Measurements from ENCODE around the gene TOX2.

TOX2 gene

GRCh38 chr20:44095831-44096230 is 181.2 kb downstream of the TOX2 start:
- H3K36me3 ChIP-seq (ENCODE audit: control insufficient read depth, insufficient read depth, low read length, severe bottlenecking): no peaks in the 10 kb centered on the region
- H3K9ac ChIP-seq (ENCODE audit: low read length): no peak overlapping the region
- no peak overlapping the region for H3K4me3 ChIP-seq (ENCODE audit: low read length)
- DNase-seq (ENCODE audit: low read depth): no peak
- H3K27me3 ChIP-seq (replicated peaks; ENCODE audit: control insufficient read depth, insufficient read depth, low read length): peaks cover 18% of the 10 kb centered on the region
- no peaks in the 10 kb centered on the region for H3K9me3 ChIP-seq (ENCODE audit: control insufficient read depth, low read length)
- H3K4me1 ChIP-seq (ENCODE audit: control insufficient read depth, insufficient read depth, low read length): no peaks in the 10 kb centered on the region

- no peak for DNase-seq (ENCODE audit: low read depth)
Observed at GRCh38 chr20:44097521-44098255, 183.0 kb downstream of the TOX2 start.

GRCh38 chr20:44098256-44098630 is 183.6 kb downstream of the TOX2 start:
- no peak overlapping the region for H3K9ac ChIP-seq (ENCODE audit: low read length)
- no peaks in the 10 kb centered on the region for H3K36me3 ChIP-seq (ENCODE audit: control insufficient read depth, insufficient read depth, low read length, severe bottlenecking)
- peaks cover 21% of the 10 kb centered on the region for H3K27me3 ChIP-seq (replicated peaks; ENCODE audit: control insufficient read depth, insufficient read depth, low read length)
- no peaks in the 10 kb centered on the region for H3K4me1 ChIP-seq (ENCODE audit: control insufficient read depth, insufficient read depth, low read length)
- peaks cover 17% of the 10 kb centered on the region for H3K9me3 ChIP-seq (ENCODE audit: control insufficient read depth, low read length)
- no peak overlapping the region for H3K4me3 ChIP-seq (ENCODE audit: low read length)
- no peak for DNase-seq (ENCODE audit: low read depth)

More at GRCh38 chr20:44097521-44098255, 183.0 kb downstream of the TOX2 start:
- H3K27me3 ChIP-seq (replicated peaks; ENCODE audit: control insufficient read depth, insufficient read depth, low read length): peaks cover 20% of the 10 kb centered on the region
- no peak overlapping the region for H3K9ac ChIP-seq (ENCODE audit: low read length)
- no peak overlapping the region for H3K4me3 ChIP-seq (ENCODE audit: low read length)
- H3K4me1 ChIP-seq (ENCODE audit: control insufficient read depth, insufficient read depth, low read length): no peaks in the 10 kb centered on the region
- H3K9me3 ChIP-seq (ENCODE audit: control insufficient read depth, low read length): peaks cover 12% of the 10 kb centered on the region
- H3K36me3 ChIP-seq (ENCODE audit: control insufficient read depth, insufficient read depth, low read length, severe bottlenecking): no peaks in the 10 kb centered on the region

- Histone ChIP-seq H3K9ac (ENCODE audit: low read length) (no peak overlapping the region), H3K4me3 (ENCODE audit: low read length) (no peak overlapping the region), H3K9me3 (ENCODE audit: control insufficient read depth, low read length) (peaks cover 21% of the 10 kb centered on the region), H3K36me3 (ENCODE audit: control insufficient read depth, insufficient read depth, low read length, severe bottlenecking) (no peaks in the 10 kb centered on the region), H3K27me3 (replicated peaks; ENCODE audit: control insufficient read depth, insufficient read depth, low read length) (peaks cover 22% of the 10 kb centered on the region), H3K4me1 (ENCODE audit: control insufficient read depth, insufficient read depth, low read length) (no peaks in the 10 kb centered on the region)
- no peak for DNase-seq (ENCODE audit: low read depth)
Observed at GRCh38 chr20:44098657-44099056, 184.0 kb downstream of the TOX2 start.

GRCh38 chr20:44099832-44100231 is 185.2 kb downstream of the TOX2 start:
- Histone ChIP-seq H3K36me3 (ENCODE audit: control insufficient read depth, insufficient read depth, low read length, severe bottlenecking) (no peaks in the 10 kb centered on the region), H3K9me3 (ENCODE audit: control insufficient read depth, low read length) (peaks cover 24% of the 10 kb centered on the region), H3K27me3 (replicated peaks; ENCODE audit: control insufficient read depth, insufficient read depth, low read length) (peaks cover 34% of the 10 kb centered on the region), H3K4me1 (ENCODE audit: control insufficient read depth, insufficient read depth, low read length) (no peaks in the 10 kb centered on the region), H3K9ac (ENCODE audit: low read length) (no peak overlapping the region), H3K4me3 (ENCODE audit: low read length) (no peak overlapping the region)
- DNase-seq (ENCODE audit: low read depth): no peak

GRCh38 chr20:44102582-44102981 is 187.9 kb downstream of the TOX2 start:
- peaks cover 55% of the 10 kb centered on the region for H3K27me3 ChIP-seq (replicated peaks; ENCODE audit: control insufficient read depth, insufficient read depth, low read length)
- no peak for DNase-seq (ENCODE audit: low read depth)
- H3K4me1 ChIP-seq (ENCODE audit: control insufficient read depth, insufficient read depth, low read length): no peaks in the 10 kb centered on the region
- peaks cover 27% of the 10 kb centered on the region for H3K9me3 ChIP-seq (ENCODE audit: control insufficient read depth, low read length)
- H3K9ac ChIP-seq (ENCODE audit: low read length): no peak overlapping the region
- no peaks in the 10 kb centered on the region for H3K36me3 ChIP-seq (ENCODE audit: control insufficient read depth, insufficient read depth, low read length, severe bottlenecking)
- no peak overlapping the region for H3K4me3 ChIP-seq (ENCODE audit: low read length)

GRCh38 chr20:44104798-44105517 is 190.3 kb downstream of the TOX2 start:
- H3K4me1 ChIP-seq (ENCODE audit: control insufficient read depth, insufficient read depth, low read length): no peaks in the 10 kb centered on the region
- DNase-seq (ENCODE audit: low read depth): peak; percentile 65
- peaks cover 78% of the 10 kb centered on the region for H3K27me3 ChIP-seq (replicated peaks; ENCODE audit: control insufficient read depth, insufficient read depth, low read length)
- H3K9ac ChIP-seq (ENCODE audit: low read length): no peak overlapping the region
- H3K9me3 ChIP-seq (ENCODE audit: control insufficient read depth, low read length): peaks cover 35% of the 10 kb centered on the region
- no peaks in the 10 kb centered on the region for H3K36me3 ChIP-seq (ENCODE audit: control insufficient read depth, insufficient read depth, low read length, severe bottlenecking)
- H3K4me3 ChIP-seq (ENCODE audit: low read length): no peak overlapping the region

GRCh38 chr20:44106615-44107014 is 192.0 kb downstream of the TOX2 start:
- H3K4me1 ChIP-seq (ENCODE audit: control insufficient read depth, insufficient read depth, low read length): no peaks in the 10 kb centered on the region
- DNase-seq (ENCODE audit: low read depth): no peak
- H3K36me3 ChIP-seq (ENCODE audit: control insufficient read depth, insufficient read depth, low read length, severe bottlenecking): no peaks in the 10 kb centered on the region
- no peak overlapping the region for H3K4me3 ChIP-seq (ENCODE audit: low read length)
- H3K27me3 ChIP-seq (replicated peaks; ENCODE audit: control insufficient read depth, insufficient read depth, low read length): peaks cover 79% of the 10 kb centered on the region
- no peak overlapping the region for H3K9ac ChIP-seq (ENCODE audit: low read length)
- peaks cover 34% of the 10 kb centered on the region for H3K9me3 ChIP-seq (ENCODE audit: control insufficient read depth, low read length)

- no peak overlapping the region for H3K4me3 ChIP-seq (ENCODE audit: low read length)
- H3K9ac ChIP-seq (ENCODE audit: low read length): no peak overlapping the region
- H3K27me3 ChIP-seq (replicated peaks; ENCODE audit: control insufficient read depth, insufficient read depth, low read length): peaks cover 78% of the 10 kb centered on the region
- DNase-seq (ENCODE audit: low read depth): no peak
- H3K36me3 ChIP-seq (ENCODE audit: control insufficient read depth, insufficient read depth, low read length, severe bottlenecking): no peaks in the 10 kb centered on the region
- H3K9me3 ChIP-seq (ENCODE audit: control insufficient read depth, low read length): peaks cover 11% of the 10 kb centered on the region
- no peaks in the 10 kb centered on the region for H3K4me1 ChIP-seq (ENCODE audit: control insufficient read depth, insufficient read depth, low read length)
Observed at GRCh38 chr20:44109951-44110361, 195.3 kb downstream of the TOX2 start.

GRCh38 chr20:44110816-44111568 is 196.3 kb downstream of the TOX2 start:
- no peaks in the 10 kb centered on the region for H3K36me3 ChIP-seq (ENCODE audit: control insufficient read depth, insufficient read depth, low read length, severe bottlenecking)
- no peak for DNase-seq (ENCODE audit: low read depth)
- no peak overlapping the region for H3K9ac ChIP-seq (ENCODE audit: low read length)
- H3K4me3 ChIP-seq (ENCODE audit: low read length): no peak overlapping the region
- H3K4me1 ChIP-seq (ENCODE audit: control insufficient read depth, insufficient read depth, low read length): no peaks in the 10 kb centered on the region
- H3K27me3 ChIP-seq (replicated peaks; ENCODE audit: control insufficient read depth, insufficient read depth, low read length): peaks cover 72% of the 10 kb centered on the region
- H3K9me3 ChIP-seq (ENCODE audit: control insufficient read depth, low read length): peaks cover 11% of the 10 kb centered on the region

- H3K9ac ChIP-seq (ENCODE audit: low read length): no peak overlapping the region
- DNase-seq (ENCODE audit: low read depth): peak; percentile 26
Observed at GRCh38 chr20:44111712-44112335, 197.2 kb downstream of the TOX2 start.

More at GRCh38 chr20:44111712-44112335, 197.2 kb downstream of the TOX2 start:
- Histone ChIP-seq H3K27me3 (replicated peaks; ENCODE audit: control insufficient read depth, insufficient read depth, low read length) (peaks cover 69% of the 10 kb centered on the region), H3K36me3 (ENCODE audit: control insufficient read depth, insufficient read depth, low read length, severe bottlenecking) (no peaks in the 10 kb centered on the region), H3K9me3 (ENCODE audit: control insufficient read depth, low read length) (peaks cover 11% of the 10 kb centered on the region), H3K4me3 (ENCODE audit: low read length) (no peak overlapping the region), H3K4me1 (ENCODE audit: control insufficient read depth, insufficient read depth, low read length) (peaks cover 4% of the 10 kb centered on the region)
